SK-N-SH (cell line): Measurements from ENCODE around the gene TRIP13. TPM values are rescaled to one million over a fixed set of nuclear protein-coding genes. Genes with fewer than 3 reads are reported as not detected.

Experiments
- CTCF ChIA-PET: fragments of 300-600, 350-600 bp; formaldehyde crosslinking; extraction: SDS; loops from one replicate; lab custom pipeline; 2021; lab: Yijun Ruan, JAX
- POLR2A ChIA-PET: fragments of 350-600 bp; sonication (Branson Sonifier 250); formaldehyde crosslinking; extraction: SDS; loops from one replicate; lab custom pipeline; 2020; ENCODE audit warnings: antibody characterized with exemption, inconsistent platforms; lab: Yijun Ruan, JAX
- DNase-seq: peaks from one replicate; pipeline ENCODE4 v3.0.0; 2012
- H2AFZ ChIP-seq: fragments of 200-600 bp; sonication (generic); 2 replicates; pipeline ENCODE4 v1.8.1; 2016; ENCODE audit warnings: antibody characterized with exemption, mild to moderate bottlenecking, low read depth
- H3F3A ChIP-seq: fragments of 200-600 bp; sonication (generic); replicated peaks from 2 replicates; pipeline ENCODE3; 2016; ENCODE audit warnings: antibody characterized with exemption, mild to moderate bottlenecking; ENCODE audit not compliant: insufficient read depth
- H3K27ac ChIP-seq, 2 experiments: fragments of 200-500 bp in 1 of 2; fragments of 200-600 bp in 1 of 2; sonication (Bioruptor generic) in 1 of 2; sonication (generic), shearing (Covaris generic) in 1 of 2; 2 replicates each; pipeline versions ENCODE4 v1.5.1 to v1.6.1; 2014 to 2016; ENCODE audit warnings: low read depth in 2 of 2, inconsistent platforms in 1 of 2, low read length in 1 of 2, mild to moderate bottlenecking in 1 of 2, mixed read lengths in 1 of 2
- H3K27me3 ChIP-seq: fragments of 200-600 bp; sonication (generic), shearing (Covaris generic); 2 replicates; pipeline ENCODE4 v1.6.1; 2016; ENCODE audit warnings: mixed run types; ENCODE audit not compliant: insufficient read depth
- H3K36me3 ChIP-seq, 2 experiments: fragments of 200-500 bp in 1 of 2; fragments of 200-600 bp in 1 of 2; sonication (Bioruptor generic) in 1 of 2; sonication (generic) in 1 of 2; replicated peaks in 1 of 2; 2 replicates each; pipeline versions ENCODE3 to v1.5.1; 2014 to 2016; ENCODE audit warnings: low read length in 1 of 2, mild to moderate bottlenecking in 1 of 2; ENCODE audit not compliant: insufficient read depth in 2 of 2, control insufficient read depth in 1 of 2
- H3K4me1 ChIP-seq, 2 experiments: fragments of 200-500 bp in 1 of 2; fragments of 200-600 bp in 1 of 2; sonication (Bioruptor generic) in 1 of 2; sonication (generic), shearing (Covaris generic) in 1 of 2; 2 replicates each; pipeline versions ENCODE4 v1.5.1 to v1.6.1; 2014 to 2016; ENCODE audit warnings: low read depth in 1 of 2, low read length in 1 of 2, mixed run types in 1 of 2; ENCODE audit not compliant: insufficient read depth in 2 of 2, control insufficient read depth in 1 of 2
- H3K4me2 ChIP-seq: fragments of 200-600 bp; sonication (generic), shearing (Covaris generic); 2 replicates; pipeline ENCODE4 v1.6.1; 2017; ENCODE audit warnings: mixed run types
- H3K4me3 ChIP-seq, 2 experiments: fragments of 200-500 bp in 1 of 2; fragments of 200-600 bp in 1 of 2; sonication (Bioruptor generic) in 1 of 2; sonication (generic), shearing (Covaris generic) in 1 of 2; 2 replicates each; pipeline versions ENCODE4 v1.5.1 to v1.8.1; 2014 to 2016; ENCODE audit warnings: low read depth in 2 of 2, inconsistent platforms in 1 of 2, low read length in 1 of 2, mild to moderate bottlenecking in 1 of 2, mixed read lengths in 1 of 2, moderate library complexity in 1 of 2
- H3K79me2 ChIP-seq: fragments of 200-600 bp; sonication (generic); 2 replicates; pipeline ENCODE4 v1.8.1; 2017; ENCODE audit warnings: mild to moderate bottlenecking; ENCODE audit not compliant: insufficient read depth
- H3K9ac ChIP-seq: fragments of 200-600 bp; sonication (generic); 2 replicates; pipeline ENCODE4 v1.6.1; 2017; ENCODE audit warnings: mixed run types
- H3K9me2 ChIP-seq: fragments of 200-600 bp; sonication (generic); 2 replicates; pipeline ENCODE4 v1.6.1; 2017; ENCODE audit warnings: mixed run types
- H3K9me3 ChIP-seq: fragments of 200-600 bp; sonication (generic); 2 replicates; pipeline ENCODE4 v1.6.1; 2017; ENCODE audit warnings: mixed run types, mild to moderate bottlenecking, moderate library complexity
- H4K20me1 ChIP-seq: fragments of 200-600 bp; sonication (generic); 2 replicates; pipeline ENCODE4 v1.6.1; 2017; ENCODE audit warnings: mild to moderate bottlenecking, mixed run types; ENCODE audit not compliant: insufficient read depth
- CHD2 ChIP-seq: fragments of 150-350 bp; IDR thresholded peaks from 2 replicates; pipeline ENCODE4 v1.6.1; 2018; ENCODE audit warnings: low read length; ENCODE audit not compliant: partially characterized antibody
- ELF1 ChIP-seq: IDR thresholded peaks from 2 replicates; pipeline ENCODE4 v1.4.0; 2012
- EP300 ChIP-seq, 2 experiments: IDR thresholded peaks; 2 replicates each; pipeline versions ENCODE4 v1.4.0 to v1.6.1; 2012; ENCODE audit warnings: borderline replicate concordance in 1 of 2, low read depth in 1 of 2, low read length in 1 of 2
- EZH2phosphoT487 ChIP-seq: fragments of 200-600 bp; sonication (generic); IDR thresholded peaks from 2 replicates; pipeline ENCODE4 v1.6.1; 2017; ENCODE audit warnings: low read depth, mixed run types, mild to moderate bottlenecking, antibody characterized with exemption, moderate library complexity, borderline replicate concordance
- FOSL2 ChIP-seq: IDR thresholded peaks from 2 replicates; pipeline ENCODE4 v1.4.0; 2012; ENCODE audit warnings: low read depth, mild to moderate bottlenecking, moderate library complexity, borderline replicate concordance
- GABPA ChIP-seq: IDR thresholded peaks from 2 replicates; pipeline ENCODE4 v1.4.0; 2012; ENCODE audit warnings: low read depth, mild to moderate bottlenecking
- NFIC ChIP-seq: IDR thresholded peaks from 2 replicates; pipeline ENCODE4 v1.4.0; 2012; ENCODE audit warnings: borderline replicate concordance
- NRF1 ChIP-seq: IDR thresholded peaks from 2 replicates; pipeline ENCODE4 v1.6.1; 2012; ENCODE audit warnings: low read depth, mild to moderate bottlenecking, low read length
- RAD21 ChIP-seq: IDR thresholded peaks from 2 replicates; pipeline ENCODE4 v1.6.1; 2012; ENCODE audit warnings: mild to moderate bottlenecking, low read length
- RCOR1 ChIP-seq: fragments of 150-350 bp; IDR thresholded peaks from 2 replicates; pipeline ENCODE4 v1.6.1; 2017; ENCODE audit warnings: antibody characterized with exemption, low read length
- REST ChIP-seq: IDR thresholded peaks from 2 replicates; pipeline ENCODE4 v1.6.1; 2012; ENCODE audit warnings: mild to moderate bottlenecking, low read depth, low read length, moderate library complexity
- SIN3A ChIP-seq: IDR thresholded peaks from 2 replicates; pipeline ENCODE4 v1.6.1; 2012; ENCODE audit warnings: low read depth, mild to moderate bottlenecking, low read length, moderate library complexity, borderline replicate concordance
- SMC3 ChIP-seq: IDR thresholded peaks from 2 replicates; pipeline ENCODE4 v1.6.1; 2012; ENCODE audit warnings: low read depth, low read length, improper control_type of control experiment
- TCF12 ChIP-seq: IDR thresholded peaks from 2 replicates; pipeline ENCODE4 v1.4.0; 2012
- ZBTB33 ChIP-seq: IDR thresholded peaks from 2 replicates; pipeline ENCODE4 v1.4.0; 2012; ENCODE audit warnings: low read depth, borderline replicate concordance
- WGBS: methylation state at CpG from one replicate; pipeline ENCODE4 v1.1.6; 2017; ENCODE audit warnings: low lambda C conversion rate; 5-methylcytosine and 5-hydroxymethylcytosine counted together
- polyA plus RNA-seq, 3 experiments: library from polyadenylated mRNA; depleted of rRNA; stranded (reverse); fragments of >200 nt; gene quantifications; 2 replicates each; pipeline ENCODE4 v1.2.3, GENCODE V29; 2012
- TF ChIP-seq, protein P1 (sequence below): fragments of 200-600 bp; sonication (generic); IDR thresholded peaks from 2 replicates; pipeline ENCODE4 v1.6.1; 2017; ENCODE audit warnings: antibody characterized with exemption, mild to moderate bottlenecking, moderate library complexity

TRIP13 gene
- polyA plus RNA-seq, 1 of the 3 experiments (the other 2 are of a cell fraction), result 24.1 TPM

- Histone ChIP-seq H3K9ac (no peak overlapping the region), H3K4me3 (no peak overlapping the region), H3K27me3 (no peaks in the 10 kb centered on the region), H3K4me1 (peaks cover 0 to 8% of the 10 kb centered on the region in 2 experiments; a peak in 2 of 4 replicates), H3K36me3 (peaks cover 21 to 49% of the 10 kb centered on the region in 2 experiments), H3F3A (peaks cover 13% of the 10 kb centered on the region), H3K9me3 (no peaks in the 10 kb centered on the region), H3K4me2 (no peak overlapping the region), H4K20me1 (no peaks in the 10 kb centered on the region), H2AFZ (no peak overlapping the region), H3K79me2 (peaks cover 11% of the 10 kb centered on the region; the same call in 1 of the 2 replicates), H3K9me2 (no peaks in the 10 kb centered on the region), H3K27ac (no peak overlapping the region)
- POLR2A ChIA-PET, result no interaction called here
- DNase-seq, result no peak
- WGBS, result 97% methylated on average over 7 of the region's 12 CpGs
- CTCF ChIA-PET, result interaction anchor here (1.1 to 2.3 kb wide), 4 partner anchors 13 to 252 kb away, joined by 3 to 26 read pairs (median 4); no protein-coding TSS in a partner anchor
- TF ChIP-seq GABPA (no peak), CHD2 (no peak), SMC3 (no peak), RCOR1 (no peak), EP300 (IDR thresholded peaks at IDR 0.05; ENCODE audit: borderline replicate concordance in 1 of 2, low read depth in 1 of 2, low read length in 1 of 2) (no peak), SIN3A (no peak), ELF1 (no peak), FOSL2 (no peak), EZH2phosphoT487 (no peak), RAD21 (no peak)
- TF ChIP-seq, protein P1, sequence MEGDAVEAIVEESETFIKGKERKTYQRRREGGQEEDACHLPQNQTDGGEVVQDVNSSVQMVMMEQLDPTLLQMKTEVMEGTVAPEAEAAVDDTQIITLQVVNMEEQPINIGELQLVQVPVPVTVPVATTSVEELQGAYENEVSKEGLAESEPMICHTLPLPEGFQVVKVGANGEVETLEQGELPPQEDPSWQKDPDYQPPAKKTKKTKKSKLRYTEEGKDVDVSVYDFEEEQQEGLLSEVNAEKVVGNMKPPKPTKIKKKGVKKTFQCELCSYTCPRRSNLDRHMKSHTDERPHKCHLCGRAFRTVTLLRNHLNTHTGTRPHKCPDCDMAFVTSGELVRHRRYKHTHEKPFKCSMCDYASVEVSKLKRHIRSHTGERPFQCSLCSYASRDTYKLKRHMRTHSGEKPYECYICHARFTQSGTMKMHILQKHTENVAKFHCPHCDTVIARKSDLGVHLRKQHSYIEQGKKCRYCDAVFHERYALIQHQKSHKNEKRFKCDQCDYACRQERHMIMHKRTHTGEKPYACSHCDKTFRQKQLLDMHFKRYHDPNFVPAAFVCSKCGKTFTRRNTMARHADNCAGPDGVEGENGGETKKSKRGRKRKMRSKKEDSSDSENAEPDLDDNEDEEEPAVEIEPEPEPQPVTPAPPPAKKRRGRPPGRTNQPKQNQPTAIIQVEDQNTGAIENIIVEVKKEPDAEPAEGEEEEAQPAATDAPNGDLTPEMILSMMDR, result no peak
Observed at GRCh38 chr5:915946-916345, 23.3 kb downstream of the TRIP13 start.

DNA sequence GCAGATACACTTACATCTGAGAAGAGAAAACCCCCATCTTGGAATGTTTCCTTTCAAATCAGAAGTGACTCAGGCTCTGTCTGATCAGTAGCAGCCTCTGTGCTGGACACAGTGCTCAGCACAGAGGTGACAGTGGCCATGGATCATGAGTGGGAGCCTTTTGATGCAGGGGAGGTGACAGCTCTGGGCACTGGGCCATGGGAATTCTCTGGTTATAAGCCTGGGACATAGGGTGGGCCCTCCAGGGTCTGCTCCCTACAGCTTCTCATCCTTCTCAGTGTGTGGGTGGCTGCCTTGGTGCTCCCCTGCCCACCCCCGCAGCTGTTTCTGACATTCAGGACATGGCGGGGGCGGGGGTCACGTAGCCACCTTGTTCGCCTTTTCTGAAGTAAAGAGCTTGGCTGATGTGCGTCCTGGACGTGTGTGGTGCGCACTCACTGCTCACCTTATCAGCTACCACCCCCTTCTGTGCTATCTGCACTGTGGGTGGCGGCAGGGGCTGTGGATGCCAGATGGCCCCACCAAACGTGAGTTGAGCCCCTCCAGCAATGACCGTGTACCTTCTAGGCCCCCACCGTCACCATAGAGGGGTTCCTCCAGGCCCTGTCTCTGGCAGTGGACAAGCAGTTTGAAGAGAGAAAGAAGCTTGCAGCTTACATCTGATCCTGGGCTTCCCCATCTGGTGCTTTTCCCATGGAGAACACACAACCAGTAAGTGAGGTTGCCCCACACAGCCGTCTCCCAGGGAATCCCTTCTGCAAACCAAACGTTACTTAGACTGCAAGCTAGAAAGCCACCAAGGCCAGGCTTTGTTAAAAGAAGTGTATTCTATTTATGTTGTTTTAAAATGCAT is 24.0 kb downstream of the TRIP13 start:
- Histone ChIP-seq H2AFZ (no peak overlapping the region), H3K9ac (no peak overlapping the region), H3K4me1 (peaks cover 0 to 8% of the 10 kb centered on the region in 2 experiments; a peak in 2 of 4 replicates), H3K27ac (no peak overlapping the region; a peak in 1 of 4 replicates), H3K79me2 (peaks cover 11% of the 10 kb centered on the region; the same call in 1 of the 2 replicates), H3K9me3 (no peaks in the 10 kb centered on the region), H3K27me3 (no peaks in the 10 kb centered on the region), H3K4me3 (no peak overlapping the region), H3K4me2 (no peak overlapping the region), H3K36me3 (peaks cover 21 to 49% of the 10 kb centered on the region in 2 experiments), H3F3A (peaks cover 10% of the 10 kb centered on the region), H3K9me2 (no peaks in the 10 kb centered on the region), H4K20me1 (no peaks in the 10 kb centered on the region)
- 90% methylated on average over 14 of the region's 14 CpGs for WGBS
- ChIA-PET POLR2A (no interaction called here), CTCF (interaction anchor here (1.0 to 2.3 kb wide), 6 partner anchors 14 to 259 kb away, joined by 3 to 26 read pairs (median 4); no protein-coding TSS in a partner anchor)
- DNase-seq, result no peak
- TF ChIP-seq, protein P1, result no peak
- no peak for TF ChIP-seq RCOR1
- no peak for TF ChIP-seq REST
- no peak for TF ChIP-seq ZBTB33
- TF ChIP-seq RAD21, result no peak
- TF ChIP-seq TCF12, result no peak
- no peak for TF ChIP-seq NRF1
- no peak for TF ChIP-seq NFIC
